ENCODE measurements around the gene RNLS. TPM values are rescaled to one million over a fixed set of nuclear protein-coding genes. Genes with fewer than 3 reads are reported as not detected.

The RNLS gene
- total RNA-seq, 1 donor from 2014 or later: 6.0 TPM

GRCh38 chr10:88431103-88431502, 152.0 kb downstream of the RNLS start:
- Mint-ChIP-seq H3K4me3 (ENCODE audit: unreplicated experiment) (no peak overlapping the region), H3K27me3 (ENCODE audit: unreplicated experiment) (no peaks in the 10 kb centered on the region), H3K36me3 (ENCODE audit: low read depth, unreplicated experiment) (no peaks in the 10 kb centered on the region), H3K9me3 (ENCODE audit: unreplicated experiment) (no peaks in the 10 kb centered on the region), H3K4me1 (ENCODE audit: unreplicated experiment) (no peaks in the 10 kb centered on the region), H3K27ac (ENCODE audit: unreplicated experiment) (no peak overlapping the region)
- no peak for DNase-seq (ENCODE audit: low spot score)
- TF ChIP-seq CTCF (IDR thresholded peaks at IDR 0.05; ENCODE audit: unreplicated experiment): no peak

- H3K27ac Mint-ChIP-seq (ENCODE audit: unreplicated experiment): no peak overlapping the region
- no peak for DNase-seq (ENCODE audit: low spot score)
- H3K36me3 Mint-ChIP-seq (ENCODE audit: low read depth, unreplicated experiment): no peaks in the 10 kb centered on the region
Measured at GRCh38 chr10:88428976-88429375, 154.1 kb downstream of the RNLS start.

GRCh38 chr10:88428442-88428841, 154.7 kb downstream of the RNLS start:
- H3K4me3 Mint-ChIP-seq (ENCODE audit: unreplicated experiment): no peak overlapping the region
- TF ChIP-seq CTCF (IDR thresholded peaks at IDR 0.05; ENCODE audit: unreplicated experiment): no peak
- H3K9me3 Mint-ChIP-seq (ENCODE audit: unreplicated experiment): no peaks in the 10 kb centered on the region
- no peak for DNase-seq (ENCODE audit: low spot score)
- no peaks in the 10 kb centered on the region for H3K27me3 Mint-ChIP-seq (ENCODE audit: unreplicated experiment)
- no peaks in the 10 kb centered on the region for H3K36me3 Mint-ChIP-seq (ENCODE audit: low read depth, unreplicated experiment)
- H3K27ac Mint-ChIP-seq (ENCODE audit: unreplicated experiment): no peak overlapping the region
- no peaks in the 10 kb centered on the region for H3K4me1 Mint-ChIP-seq (ENCODE audit: unreplicated experiment)

More at GRCh38 chr10:88428976-88429375, 154.1 kb downstream of the RNLS start:
- Mint-ChIP-seq H3K4me1 (ENCODE audit: unreplicated experiment) (no peaks in the 10 kb centered on the region), H3K4me3 (ENCODE audit: unreplicated experiment) (no peak overlapping the region), H3K9me3 (ENCODE audit: unreplicated experiment) (no peaks in the 10 kb centered on the region), H3K27me3 (ENCODE audit: unreplicated experiment) (no peaks in the 10 kb centered on the region)
- TF ChIP-seq CTCF (IDR thresholded peaks at IDR 0.05; ENCODE audit: unreplicated experiment): no peak

- Mint-ChIP-seq H3K4me1 (ENCODE audit: unreplicated experiment) (no peaks in the 10 kb centered on the region), H3K27ac (ENCODE audit: unreplicated experiment) (no peak overlapping the region), H3K9me3 (ENCODE audit: unreplicated experiment) (no peaks in the 10 kb centered on the region), H3K36me3 (ENCODE audit: low read depth, unreplicated experiment) (no peaks in the 10 kb centered on the region), H3K27me3 (ENCODE audit: unreplicated experiment) (no peaks in the 10 kb centered on the region), H3K4me3 (ENCODE audit: unreplicated experiment) (no peak overlapping the region)
- DNase-seq (ENCODE audit: low spot score): no peak
- no peak for TF ChIP-seq CTCF (IDR thresholded peaks at IDR 0.05; ENCODE audit: unreplicated experiment)
Measured at GRCh38 chr10:88427024-88427423, 156.1 kb downstream of the RNLS start.

GRCh38 chr10:88424881-88425280, 158.2 kb downstream of the RNLS start:
- no peaks in the 10 kb centered on the region for H3K27me3 Mint-ChIP-seq (ENCODE audit: unreplicated experiment)
- H3K9me3 Mint-ChIP-seq (ENCODE audit: unreplicated experiment): no peaks in the 10 kb centered on the region
- H3K36me3 Mint-ChIP-seq (ENCODE audit: low read depth, unreplicated experiment): no peaks in the 10 kb centered on the region
- no peak overlapping the region for H3K27ac Mint-ChIP-seq (ENCODE audit: unreplicated experiment)
- no peak overlapping the region for H3K4me3 Mint-ChIP-seq (ENCODE audit: unreplicated experiment)
- DNase-seq (ENCODE audit: low spot score): no peak
- TF ChIP-seq CTCF (IDR thresholded peaks at IDR 0.05; ENCODE audit: unreplicated experiment): no peak
- H3K4me1 Mint-ChIP-seq (ENCODE audit: unreplicated experiment): no peaks in the 10 kb centered on the region

Data from endothelial cell (in vitro differentiated cells).